ENCODE results near the gene PTH1R.

The PTH1R gene

DNA sequence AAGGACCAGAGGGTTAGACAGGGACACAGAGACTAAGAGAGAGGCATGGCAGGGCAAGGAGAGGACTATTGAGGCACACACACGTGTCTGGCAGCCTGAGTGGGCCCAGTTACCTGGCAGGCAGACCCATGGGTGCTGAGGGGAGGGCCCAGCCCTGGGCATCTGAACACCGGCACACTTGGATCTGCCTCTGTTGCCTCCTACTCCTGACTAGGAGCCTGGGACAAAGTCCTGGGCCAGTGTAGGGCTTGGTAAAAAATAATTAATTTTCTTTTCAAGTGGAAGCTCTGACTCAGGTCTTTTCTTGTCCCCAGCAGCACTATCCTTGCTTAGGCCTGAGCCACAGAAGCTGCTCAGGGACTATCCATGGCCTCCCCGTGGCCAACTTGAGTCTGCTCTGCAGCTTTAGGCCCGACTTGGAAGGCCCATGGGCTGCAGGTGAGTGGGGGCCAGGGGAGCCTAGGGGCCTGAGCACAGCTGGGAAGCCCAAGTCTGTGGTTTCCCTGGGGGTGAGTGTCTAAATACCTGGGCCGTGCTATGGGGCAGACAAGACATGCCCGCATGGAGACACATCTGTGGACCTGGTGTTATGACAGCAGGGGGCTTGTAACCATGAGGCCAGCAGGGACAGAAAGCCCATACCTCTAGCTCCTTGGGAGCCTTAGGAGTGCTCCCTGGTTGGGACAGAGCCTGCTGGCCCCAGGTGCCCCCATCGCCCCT is at the start of gene PTH1R:
Gene PTH1R, plus strand, starts transcription at position 316 of the 720 bp plus-strand sequence. CDS start 5,839 bp downstream, outside the sequence.
- no peak for DNase-seq (ENCODE audit: low read depth in 1 of 2, low spot score in 1 of 2)

DNA sequence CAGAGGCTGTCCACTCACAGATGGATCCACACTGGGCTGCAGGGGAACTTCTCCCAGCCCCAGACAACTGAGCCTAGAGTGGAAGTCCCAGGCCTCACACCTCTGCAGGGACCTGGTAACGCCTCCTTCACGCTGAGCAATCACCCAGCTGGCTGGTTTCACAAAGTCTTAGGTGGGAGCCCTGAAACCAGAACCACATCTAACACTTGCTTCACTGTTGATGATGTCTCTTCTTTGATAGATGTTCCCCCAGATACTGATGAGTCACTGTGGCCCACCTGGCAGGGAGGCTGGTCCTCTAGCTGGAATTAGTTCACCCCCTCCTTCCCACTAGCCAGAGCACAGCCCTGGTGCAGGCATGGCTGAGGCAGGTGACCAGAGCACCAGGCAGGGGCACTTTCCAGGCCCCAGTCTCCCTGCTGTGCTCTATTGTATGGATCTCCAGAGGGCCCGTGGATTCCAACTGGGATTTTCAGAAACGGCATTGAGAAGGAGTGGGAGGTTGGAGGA is 47.8 kb upstream of the PTH1R start:
- DNase-seq (ENCODE audit: low read depth in 1 of 2, low spot score in 1 of 2), result no peak

DNA sequence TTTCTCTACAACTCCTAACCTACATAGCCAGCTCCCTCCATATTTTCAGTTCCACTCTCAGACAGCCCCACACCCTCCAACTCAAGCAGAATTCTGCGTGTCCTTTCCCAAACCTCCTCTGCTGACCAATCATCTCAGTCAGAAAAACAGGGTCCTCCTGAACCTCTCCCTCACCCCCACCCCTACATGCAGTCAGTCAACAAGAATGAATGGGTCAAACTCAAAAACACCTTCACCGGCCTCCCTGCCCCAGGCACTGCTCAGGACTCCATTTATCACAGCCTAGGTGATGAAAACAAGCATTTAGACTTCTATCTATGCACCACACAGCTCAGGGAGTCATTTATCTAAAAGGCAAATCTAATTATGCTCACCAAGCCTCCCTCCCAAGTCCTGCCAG is 46.7 kb upstream of the PTH1R start:
- no peak for DNase-seq (ENCODE audit: low read depth in 1 of 2, low spot score in 1 of 2)

DNA sequence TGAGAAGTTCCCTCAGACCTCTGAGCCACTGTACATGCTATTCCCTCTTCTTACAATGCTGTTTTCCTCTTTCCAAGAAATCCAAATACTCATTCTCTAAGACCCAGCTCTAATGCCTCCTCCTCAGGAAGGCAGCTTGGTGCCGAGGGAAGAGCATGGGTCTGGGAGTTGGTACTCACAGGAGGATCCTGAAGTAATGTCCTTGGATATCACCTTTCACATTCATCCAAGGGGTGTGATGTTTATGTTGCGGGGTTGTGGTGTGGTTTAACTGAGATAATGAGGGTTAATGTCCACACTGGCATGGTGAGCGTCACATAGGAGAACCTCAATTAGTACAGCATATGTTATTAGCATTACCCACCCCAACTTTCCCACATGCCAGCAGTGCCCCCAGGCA is 46.2 kb upstream of the PTH1R start:
- DNase-seq (ENCODE audit: low read depth in 1 of 2, low spot score in 1 of 2), result no peak

DNA sequence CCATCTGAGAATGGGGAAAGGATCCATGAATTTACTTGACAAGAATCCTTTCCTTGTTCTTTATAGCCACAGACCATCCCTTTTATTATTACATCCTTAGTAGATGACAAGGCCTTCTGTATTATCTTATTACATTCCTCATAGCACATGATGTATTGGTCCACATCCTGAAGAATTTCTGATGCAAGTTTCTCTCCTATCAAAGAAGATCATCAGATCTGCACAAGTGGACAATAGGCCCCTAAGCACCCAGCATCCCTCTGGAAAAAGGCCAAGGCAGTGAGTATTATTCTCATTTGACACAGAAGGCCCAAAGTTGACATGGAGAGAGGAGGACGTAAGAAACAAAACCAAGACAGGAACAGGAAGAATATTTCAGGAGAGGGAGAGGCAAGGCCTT is 45.7 kb upstream of the PTH1R start:
- no peak for DNase-seq (ENCODE audit: low read depth in 1 of 2, low spot score in 1 of 2)

DNA sequence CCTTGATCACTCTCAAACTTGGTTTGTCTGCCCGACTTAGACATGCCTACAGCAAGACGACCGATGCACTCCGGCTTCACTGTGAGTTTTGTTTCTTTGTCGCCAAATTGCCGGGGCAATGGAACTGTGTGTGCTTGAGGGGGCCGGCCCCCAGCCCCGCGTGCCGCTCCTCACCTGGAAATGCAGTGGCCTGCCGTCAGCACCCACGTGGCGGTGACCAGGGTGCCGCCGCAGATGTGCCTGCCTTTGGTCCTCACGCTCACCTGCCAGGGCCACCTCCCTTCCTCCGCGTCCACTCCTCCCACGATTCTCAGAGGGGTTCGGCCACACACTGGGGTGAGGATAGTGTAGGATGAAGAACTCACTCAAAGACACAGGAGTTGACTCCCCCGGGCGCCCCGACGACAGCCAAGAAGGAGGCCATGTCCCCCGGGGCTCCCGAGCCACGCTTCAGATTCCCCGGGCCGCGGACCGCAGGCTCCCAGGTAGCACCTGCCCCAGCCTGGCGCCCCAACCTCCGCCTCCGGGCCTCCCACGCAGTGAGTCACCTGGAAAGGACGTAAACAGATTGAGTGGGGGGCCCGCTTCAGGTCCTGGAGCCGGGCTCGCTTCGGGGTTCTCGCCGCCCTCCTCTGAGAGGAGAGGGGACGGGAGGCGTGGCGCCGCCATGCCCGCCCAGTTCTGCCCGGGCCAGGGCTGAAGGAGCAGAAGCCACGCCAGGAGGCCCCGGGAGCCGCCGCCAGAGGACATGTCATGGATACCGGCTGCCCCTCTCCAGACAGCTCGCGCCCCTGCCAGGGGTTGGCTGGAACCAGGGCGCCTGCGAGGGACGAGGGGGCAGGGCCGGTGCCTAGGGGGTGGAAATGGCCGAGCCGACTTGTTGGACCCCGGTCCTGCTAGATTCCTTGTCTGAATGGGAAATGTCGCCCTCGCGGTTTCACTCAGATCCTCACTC is 43.9 kb upstream of the PTH1R start:
- DNase-seq (ENCODE audit: low read depth in 1 of 2, low spot score in 1 of 2), result no peak

DNA sequence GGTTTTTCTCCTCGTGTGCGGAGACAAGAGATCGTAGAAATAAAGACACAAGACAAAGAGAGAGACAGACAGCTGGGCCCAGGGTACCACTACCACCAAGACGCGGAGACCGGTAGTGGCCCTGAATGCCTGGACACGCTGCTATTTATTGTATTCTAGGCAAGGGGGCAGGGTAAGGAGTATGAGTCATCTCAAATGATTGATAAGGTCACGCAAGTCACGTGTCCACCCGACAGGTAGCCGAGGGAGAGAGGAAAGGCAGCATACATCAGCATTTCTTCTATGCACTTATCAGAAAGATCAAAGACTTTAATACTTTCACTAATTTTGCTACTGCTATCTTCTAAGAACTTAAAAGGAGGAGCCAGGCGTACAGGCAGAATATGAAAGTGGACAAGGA is 42.5 kb upstream of the PTH1R start:
- DNase-seq (ENCODE audit: low read depth in 1 of 2, low spot score in 1 of 2), result no peak

DNA sequence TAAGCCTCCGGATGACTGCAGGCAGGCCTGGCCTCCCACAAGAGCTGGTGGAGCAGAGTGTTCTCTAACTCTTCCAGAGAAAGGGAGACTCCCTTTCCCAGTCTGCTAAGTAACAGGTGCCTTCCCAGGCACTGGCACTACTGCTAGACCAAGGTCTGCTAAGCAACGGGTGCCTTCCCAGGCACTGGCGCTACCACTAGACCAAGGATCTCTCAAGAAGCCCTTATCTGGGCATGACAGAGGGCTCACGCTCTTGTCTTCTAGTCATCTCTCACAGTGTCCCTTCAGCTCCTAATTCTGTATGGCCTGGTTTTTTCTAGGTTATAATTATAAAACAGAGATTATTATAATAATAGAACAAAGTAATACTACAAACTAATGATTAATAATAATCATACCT is 42.0 kb upstream of the PTH1R start:
- no peak for DNase-seq (ENCODE audit: low read depth in 1 of 2, low spot score in 1 of 2)

DNA sequence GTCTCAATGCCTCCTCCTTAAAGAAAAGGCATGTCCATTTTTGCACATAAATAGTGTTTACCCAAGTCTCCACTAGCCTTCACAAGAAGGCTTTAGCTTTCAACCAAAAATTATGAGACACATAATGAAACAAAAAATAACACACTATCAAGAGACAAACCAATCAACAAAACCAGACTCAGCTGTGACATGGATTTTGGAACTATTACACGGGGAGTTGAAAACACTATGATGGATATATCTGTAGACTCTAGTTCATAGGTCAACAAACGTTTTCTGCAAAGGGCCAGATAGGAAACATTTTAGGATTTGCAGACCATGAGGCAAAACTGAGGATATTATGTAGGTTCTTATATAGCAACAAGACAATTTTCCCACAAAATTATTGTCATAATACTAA is 39.2 kb upstream of the PTH1R start:
- no peak for DNase-seq (ENCODE audit: low read depth in 1 of 2, low spot score in 1 of 2)

DNA sequence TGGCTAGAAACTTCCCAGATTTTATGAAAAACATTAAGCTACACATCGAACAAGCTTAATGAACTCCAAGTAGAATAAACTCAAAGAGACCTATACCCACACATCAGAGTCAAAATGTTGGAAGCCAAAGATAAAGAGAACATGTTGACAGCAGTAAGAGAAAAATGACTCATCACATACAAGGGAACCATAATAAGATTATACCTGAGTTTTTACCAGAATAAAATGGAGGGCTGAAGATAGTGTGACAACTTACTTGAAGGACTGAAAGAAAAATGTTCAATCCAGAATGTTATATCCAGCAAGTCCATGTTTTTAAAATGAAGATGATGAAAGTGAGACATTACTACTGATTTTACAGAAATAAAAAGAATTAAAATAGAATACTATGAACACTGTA is 37.0 kb upstream of the PTH1R start:
- no peak for DNase-seq (ENCODE audit: low read depth in 1 of 2, low spot score in 1 of 2)

DNA sequence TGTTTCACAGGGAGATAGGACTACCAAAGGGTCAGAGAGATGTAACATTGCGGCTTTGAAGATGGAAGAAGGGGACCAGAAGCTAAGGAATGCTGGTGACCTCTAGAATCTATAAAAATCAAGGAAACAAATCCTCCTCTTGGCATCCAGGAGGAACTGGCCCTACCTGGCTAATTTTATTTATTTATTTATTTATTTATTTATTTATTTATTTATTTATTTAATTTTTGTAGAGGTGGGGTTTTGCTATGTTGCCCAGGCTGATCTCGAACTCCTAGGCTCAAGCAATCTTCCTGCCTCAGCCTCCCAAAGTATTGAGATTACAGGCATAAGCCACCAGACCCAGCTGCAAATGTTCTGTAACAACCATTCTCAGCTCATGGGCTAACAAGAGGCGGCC is 34.0 kb upstream of the PTH1R start:
- no peak for DNase-seq (ENCODE audit: low read depth in 1 of 2, low spot score in 1 of 2)

DNA sequence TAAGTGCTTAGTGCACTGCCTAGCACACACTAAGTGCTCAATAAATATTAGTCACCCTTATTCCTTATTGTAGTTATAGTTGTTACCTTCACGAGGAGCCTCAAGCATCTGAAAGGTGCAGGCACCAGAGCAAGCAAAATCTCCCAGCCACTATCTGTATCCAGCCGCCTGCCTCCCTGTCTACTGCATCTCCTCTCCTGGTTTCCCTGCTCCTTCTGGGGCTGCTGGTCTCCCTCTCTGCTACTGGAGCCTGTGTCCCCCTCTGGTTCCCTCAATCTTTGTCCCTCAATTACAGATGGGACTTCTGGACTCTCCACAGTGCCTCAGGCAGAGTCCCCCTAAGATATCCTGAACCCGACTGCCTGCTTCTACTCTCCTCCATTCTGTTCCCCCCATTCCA is 33.1 kb upstream of the PTH1R start:
- no peak for DNase-seq (ENCODE audit: low read depth in 1 of 2, low spot score in 1 of 2)

DNA sequence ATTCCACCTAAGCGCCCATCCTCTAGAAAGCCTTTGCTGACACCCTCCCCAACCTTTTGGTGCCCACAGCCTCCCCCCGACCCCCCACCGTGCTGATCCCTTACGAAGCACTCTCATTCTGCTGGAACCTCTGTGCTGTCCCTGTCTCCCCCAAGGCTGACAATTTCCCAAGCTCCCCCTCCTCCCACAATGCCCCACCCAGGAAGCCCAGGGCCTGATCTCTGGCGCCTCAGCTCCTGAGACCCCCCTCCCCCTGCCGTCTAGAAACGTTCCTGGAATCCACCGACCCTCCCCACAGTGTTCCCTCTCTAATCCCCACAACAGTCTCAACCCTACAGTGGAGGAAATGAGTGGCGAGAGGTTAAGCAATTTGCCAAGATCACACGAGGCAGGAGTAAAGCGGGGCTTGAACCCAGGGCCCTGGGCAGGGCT is 32.6 kb upstream of the PTH1R start:
- DNase-seq (ENCODE audit: low read depth in 1 of 2, low spot score in 1 of 2), result no peak

DNA sequence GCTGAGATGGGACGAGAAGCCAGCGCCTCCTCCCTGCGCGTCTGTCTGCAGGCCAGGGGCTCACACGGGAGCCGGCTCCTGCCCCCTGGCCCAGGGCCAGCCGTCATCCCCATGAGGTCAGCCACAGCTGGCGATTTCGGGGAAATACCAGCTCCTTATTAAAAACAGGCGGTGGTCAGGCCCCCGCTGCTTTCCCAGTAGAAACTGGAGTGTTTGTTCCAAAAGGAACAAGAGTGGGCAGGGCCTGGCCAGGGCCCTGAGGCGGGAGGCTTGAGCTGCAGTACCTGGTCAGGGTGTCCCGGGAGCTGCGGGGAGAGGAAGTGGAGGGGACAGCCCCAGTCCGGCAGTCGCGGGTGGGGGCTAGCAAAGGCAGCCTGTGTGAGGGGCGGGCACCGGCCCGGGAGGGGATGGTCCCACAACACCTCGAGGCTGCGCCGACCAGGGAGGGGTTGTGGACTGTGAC is 32.1 kb upstream of the PTH1R start:
- DNase-seq (ENCODE audit: low read depth in 1 of 2, low spot score in 1 of 2), result no peak

DNA sequence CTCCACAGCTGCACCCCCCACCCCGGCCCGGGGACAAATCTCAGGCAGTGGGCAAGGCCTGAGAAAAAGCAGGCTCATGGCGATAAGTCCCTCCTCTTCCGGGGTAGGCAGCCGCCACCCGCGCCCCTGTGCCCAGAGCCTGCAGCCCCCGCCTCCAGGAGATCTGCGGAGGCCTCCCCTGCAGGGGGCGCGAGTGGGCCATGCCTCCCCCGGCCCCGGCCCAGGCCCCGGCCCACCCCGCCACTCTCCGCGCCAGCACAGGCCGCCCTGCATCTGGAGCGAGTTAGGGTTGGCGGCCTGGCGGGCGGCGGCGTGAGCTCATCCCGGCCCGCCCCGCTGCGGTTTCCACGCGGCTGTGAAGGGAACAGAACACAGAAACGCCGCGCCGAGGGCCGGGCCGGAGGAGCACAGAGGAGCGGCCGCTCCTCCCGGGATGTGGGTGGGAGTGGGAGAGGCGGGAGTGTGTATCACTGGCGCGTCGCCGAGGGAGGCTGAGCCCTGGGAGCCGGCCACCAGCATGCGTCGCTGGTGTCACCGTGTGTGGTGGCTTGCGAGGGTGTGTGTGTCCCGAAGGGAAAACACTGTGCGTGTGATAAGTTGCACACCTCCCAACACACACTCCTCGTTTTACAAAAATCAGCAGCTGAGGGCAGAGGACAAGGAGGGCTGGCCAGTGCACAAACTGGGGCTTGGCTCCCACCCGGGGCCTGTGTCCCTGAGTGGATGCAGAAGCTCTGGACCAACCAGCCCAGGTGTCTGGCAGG is 31.5 kb upstream of the PTH1R start:
- peak; percentile 56 to 66 for DNase-seq (ENCODE audit: low read depth in 1 of 2, low spot score in 1 of 2)

DNA sequence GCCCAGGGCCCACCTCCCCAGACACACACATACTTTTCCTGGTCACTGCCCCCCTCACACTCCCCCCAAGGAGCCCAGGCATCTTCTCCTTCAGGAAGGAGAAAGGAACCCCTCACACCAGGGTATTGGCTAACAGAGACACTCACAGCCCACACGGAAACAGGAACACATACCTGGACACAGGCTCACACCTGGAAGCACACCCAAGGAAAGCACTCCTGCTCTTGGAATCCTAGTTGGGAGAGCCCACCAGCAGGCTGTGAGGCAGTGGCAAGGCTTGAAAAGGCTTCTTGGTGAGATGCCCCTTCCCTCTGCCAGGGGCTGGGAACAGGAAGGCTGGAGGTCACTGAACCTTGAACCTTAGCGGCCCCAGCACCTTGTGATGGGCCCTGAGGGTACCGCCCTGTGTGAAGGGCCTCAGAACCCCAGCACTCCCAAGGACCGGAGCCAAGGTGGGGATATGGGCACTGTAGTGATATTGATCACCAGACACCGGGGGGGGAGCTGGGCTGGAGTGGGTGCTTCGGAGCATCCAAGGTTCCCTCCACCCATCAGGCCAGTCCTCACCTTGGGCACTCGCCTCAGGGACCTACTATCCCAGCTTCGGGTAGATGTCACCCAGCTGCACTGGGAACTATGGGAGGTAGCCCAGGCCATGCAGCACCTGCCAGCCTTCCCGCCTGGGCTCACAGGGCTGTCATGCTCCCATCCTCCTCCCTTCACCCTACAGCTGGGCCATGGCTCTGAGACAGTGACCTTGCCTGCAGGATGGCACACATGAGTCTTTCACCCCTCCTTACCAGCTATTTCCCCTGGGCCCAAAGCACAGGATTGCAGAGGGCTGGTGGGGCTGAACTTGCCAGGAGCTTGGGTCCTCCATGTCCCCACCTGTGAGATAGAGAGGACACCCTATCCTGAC is 30.6 kb upstream of the PTH1R start:
- DNase-seq (ENCODE audit: low read depth in 1 of 2, low spot score in 1 of 2), result no peak

DNA sequence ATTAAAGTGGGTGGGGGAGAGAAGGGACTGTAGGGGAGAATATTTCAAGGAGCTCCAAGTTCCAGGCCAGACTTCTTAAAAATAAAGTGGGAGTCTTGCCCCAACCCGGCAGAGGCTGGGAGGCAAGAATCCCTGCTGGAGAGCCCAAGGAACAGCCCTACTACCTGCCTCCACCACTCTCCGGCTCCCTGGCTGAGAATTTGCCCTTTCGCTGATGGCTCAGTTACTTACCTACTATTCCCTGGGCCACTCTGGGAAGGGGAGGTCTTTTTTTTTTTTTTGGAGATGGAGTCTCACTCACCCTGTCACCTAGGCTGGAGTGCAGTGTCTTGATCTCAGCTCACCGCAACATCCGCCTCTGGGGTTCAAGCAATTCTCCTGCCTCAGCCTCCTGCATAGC is 29.8 kb upstream of the PTH1R start:
- DNase-seq (ENCODE audit: low read depth in 1 of 2, low spot score in 1 of 2), result no peak

DNA sequence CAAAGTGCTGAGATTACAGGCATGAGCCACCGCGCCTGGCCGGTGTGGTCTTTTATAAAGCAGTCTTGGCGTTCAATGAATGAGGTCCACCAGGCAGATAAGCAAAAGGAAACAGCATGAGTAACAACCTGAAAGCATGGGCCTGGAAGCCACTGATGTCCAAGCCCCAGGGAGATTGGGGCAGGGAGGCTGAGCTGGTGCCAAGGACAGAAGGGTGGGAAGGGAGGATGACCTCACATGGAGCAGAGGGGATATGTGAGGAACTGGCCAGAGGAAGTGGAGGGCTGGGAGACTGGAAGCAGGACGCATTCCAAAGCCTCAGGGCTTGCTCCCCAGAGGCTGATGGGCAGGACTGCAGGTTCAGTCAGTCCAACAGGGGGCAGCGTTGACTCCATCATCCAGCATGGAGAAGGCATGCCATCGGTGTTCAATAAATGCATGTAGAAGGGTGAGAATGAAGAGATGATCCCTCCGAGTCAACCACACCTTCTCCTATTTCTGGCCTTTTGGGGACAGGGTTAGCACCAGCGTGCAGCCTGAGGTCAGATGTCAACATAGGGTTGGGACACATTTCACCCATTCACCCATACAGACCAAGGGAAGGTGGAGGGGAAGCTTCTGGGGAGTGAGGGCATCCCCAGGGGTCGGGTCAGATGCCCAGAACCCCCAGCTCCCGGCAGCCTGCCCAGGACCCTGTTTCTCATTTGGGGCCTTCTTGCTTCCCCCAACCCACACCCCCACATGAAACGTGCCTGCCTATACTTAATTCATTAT is 29.1 kb upstream of the PTH1R start:
- DNase-seq (ENCODE audit: low read depth in 1 of 2, low spot score in 1 of 2), result no peak

DNA sequence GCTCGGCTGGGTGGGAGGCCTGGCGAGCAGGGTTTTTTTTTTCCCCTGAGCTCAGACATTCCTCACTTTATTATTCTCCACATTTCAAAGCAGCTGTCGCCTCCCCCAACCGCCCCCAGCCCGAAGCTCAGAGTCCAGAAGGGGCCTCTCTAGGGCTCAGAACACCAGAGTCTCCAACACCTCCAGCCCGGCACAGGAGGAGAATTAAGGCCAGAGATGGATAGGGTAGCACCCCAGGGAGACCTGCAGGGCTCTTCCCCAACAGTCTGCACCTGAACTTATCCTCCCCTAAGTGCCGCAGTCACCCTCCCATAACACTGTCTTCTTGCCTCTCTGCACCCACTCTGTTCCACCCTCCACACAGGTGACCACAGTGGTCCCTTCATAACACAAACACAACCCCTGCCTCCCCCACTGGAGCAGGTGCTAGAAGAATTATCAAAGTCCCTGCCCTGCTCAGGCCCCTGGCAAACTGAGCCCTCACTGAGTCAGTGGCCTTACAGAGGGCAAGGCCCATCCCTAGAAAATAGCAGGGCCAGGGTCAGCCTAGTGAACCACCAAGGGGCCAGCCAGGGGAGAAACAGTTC is 28.4 kb upstream of the PTH1R start:
- no peak for DNase-seq (ENCODE audit: low read depth in 1 of 2, low spot score in 1 of 2)
